Inflammatory macrophage (primary cell): Measurements from ENCODE around the gene NAPB.

Experiments used
- DNase-seq, 2 donors: peaks; one replicate each; pipeline ENCODE4 v3.0.0-alpha.2; 2020 to 2022

The NAPB gene

DNA sequence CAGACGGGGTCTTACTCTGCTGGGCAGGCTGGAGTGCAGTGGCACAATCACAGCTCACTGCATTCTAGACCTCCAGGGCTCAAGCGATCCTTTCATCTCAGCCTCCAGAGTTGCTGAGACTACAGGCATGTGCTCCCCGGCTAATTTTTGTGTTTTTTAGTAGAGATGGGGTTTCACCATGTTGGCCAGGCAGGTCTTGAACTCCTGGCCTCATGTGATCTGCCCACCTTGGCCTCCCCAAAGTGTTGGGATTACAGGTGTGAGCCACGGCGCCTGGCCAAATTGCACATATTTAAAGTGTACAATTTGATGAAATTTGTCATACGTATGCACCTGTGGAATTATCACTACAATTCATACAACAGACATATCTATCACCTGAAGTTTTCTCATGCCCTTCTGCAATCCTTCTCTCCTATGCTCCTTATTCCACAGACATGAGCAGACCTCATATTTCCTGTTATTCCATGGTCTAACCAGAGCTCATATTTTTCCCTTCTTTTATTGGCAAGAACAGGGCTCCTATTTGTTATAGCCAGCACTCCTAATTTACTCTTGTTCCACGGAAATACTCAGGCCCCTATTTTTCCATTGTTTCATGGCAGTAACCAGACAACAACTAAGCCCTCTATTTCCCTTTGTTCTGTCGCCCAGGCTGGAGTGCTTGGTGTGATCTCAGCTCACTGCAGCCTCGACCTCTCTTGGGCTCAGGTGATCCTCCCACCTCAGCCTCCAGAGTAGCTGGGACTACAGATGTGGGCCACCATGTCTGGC, 16.0 kb upstream of the NAPB start:
- DNase-seq = no peak

DNA sequence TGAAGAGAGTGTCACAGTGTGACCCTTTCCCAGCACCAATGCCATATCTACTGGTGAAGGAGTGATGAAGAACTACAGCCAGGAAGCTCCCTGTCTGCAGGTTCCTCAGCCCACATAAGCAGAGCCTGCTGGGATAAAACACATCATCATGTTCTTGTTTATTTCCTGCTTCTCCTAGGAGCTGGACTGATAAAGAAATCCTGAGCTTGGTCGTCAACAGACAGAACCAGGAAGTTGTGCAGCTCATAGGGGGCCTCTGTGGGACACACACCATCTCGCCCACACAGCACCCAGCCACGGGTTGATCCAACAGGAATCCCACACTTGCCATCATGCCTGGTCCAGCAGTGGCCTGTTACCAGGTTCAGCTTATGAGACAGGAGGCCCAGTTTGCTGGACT, 15.4 kb upstream of the NAPB start:
- peak; percentile 5 to 34 for DNase-seq

DNA sequence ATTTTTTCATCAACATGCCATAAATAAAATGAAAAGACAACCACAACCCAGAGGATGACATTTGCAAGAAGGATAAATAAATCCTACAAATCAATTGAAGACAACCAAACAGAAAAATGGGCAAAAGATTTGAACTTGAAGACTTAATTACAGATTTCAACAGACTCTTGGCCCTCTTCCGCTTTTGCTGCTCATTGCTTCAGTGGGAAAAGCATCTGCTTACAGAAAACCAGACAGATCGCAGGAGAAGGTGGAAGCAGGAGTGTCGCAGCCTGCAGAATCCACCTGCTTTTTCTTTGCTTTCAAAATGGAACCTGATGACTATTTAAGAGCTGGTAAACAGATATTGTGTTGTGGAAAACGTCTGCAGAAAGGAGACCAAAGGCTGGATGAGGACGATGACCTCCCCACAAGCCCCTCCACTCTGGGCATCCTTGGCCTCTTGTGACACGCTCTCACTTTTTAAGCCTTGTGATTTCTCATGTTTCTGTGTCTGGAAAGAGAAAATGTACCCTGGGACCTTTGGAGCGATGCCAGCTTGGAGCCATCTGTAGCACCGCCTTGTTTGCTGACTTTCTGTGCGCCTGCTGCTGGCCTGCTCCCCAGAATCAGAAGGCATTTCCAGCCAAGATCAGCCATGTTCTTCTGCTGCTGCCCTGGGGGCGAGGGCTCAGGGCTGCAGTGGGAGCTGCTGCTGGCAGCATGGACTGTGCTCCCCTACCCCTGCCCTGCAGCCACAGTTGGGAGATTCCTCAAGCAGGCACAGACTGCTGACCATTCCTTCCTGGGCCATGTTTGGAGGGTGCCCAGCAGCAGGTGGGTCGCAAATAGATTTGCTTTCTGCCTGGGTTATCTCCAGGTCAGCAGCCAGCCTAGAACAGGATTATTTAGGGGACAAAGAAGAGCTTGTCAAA, 14.6 kb upstream of the NAPB start:
- DNase-seq = no peak

- no peak for DNase-seq
These were observed 13.4 kb upstream of the NAPB start for GRCh38 chr20:23434521-23435313.

- DNase-seq = no peak
These were observed 12.3 kb upstream of the NAPB start for GRCh38 chr20:23433628-23434027.

DNA sequence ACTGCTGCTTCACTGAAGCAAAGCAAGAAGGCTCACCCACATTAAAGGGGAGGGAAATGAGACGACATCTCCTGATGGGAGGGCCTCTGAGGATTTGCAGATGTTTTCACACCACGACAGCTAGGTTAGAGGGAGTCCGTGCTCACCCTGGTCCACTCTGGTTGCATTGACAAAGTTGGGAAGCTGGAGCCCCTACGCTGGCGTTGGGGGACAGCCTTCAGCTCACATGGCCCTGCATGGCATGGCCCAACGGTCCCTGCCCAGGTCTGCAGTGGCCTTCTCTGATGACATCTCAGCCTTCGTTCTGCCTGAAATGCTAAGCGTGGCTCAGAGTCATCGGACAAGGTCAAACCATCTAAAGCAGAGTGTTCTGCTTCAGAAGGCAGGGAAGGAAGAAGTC, 3.8 kb upstream of the NAPB start:
- DNase-seq = no peak

- DNase-seq = peak; percentile 11 to 24
These were observed 1.0 kb downstream of the NAPB start for GRCh38 chr20:23419995-23420901.

GRCh38 chr20:23419657-23419994, 1.7 kb downstream of the NAPB start:
- DNase-seq = peak in 1 of 2 donors; percentile 4

DNA sequence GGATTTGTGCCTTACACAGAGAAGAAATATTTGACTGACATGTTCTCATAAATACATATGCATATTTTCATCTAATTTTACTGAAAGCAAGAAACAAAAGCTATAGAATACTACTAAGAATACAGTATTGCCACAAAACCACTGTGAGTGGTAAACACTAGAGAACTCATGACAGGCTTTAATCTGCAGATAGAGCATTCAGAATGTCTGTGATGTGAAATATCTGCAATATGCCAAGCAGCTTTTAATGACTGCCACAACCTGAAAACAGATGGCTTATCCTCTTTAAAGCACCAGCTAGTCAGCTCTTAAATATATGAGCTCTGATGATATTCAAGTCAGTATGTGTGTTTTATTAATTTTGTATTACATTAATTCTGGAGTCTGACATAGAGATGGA, 3.4 kb downstream of the NAPB start:
- DNase-seq = no peak

DNA sequence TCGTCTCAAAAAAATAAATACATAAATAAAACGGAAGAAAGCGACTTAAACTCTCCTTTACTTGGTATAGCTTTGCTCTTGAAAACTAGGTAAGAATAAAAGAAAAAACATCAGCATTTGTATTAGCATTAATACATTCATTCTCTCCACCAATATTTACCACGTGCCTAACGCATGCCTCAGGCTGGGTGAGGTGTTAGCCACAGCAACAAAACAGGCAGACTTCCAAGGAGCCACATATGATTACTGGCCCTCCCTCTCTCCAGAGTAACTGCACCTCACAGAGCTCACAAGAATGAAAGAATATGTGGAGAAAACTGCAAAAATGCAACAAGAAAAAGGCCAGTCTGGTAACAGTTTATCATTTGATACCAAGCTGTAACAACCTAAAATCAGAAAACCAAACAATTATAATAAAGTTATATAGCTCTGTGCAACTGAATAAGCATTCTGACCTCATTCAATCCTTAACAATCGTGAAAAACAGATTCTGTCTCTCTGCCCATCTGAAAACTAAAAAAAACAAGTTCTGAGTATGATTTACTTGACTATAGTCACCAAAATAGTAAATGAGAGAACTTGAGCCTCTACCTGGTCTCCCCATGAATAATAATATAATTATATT, 5.2 kb downstream of the NAPB start:
- DNase-seq = no peak

DNA sequence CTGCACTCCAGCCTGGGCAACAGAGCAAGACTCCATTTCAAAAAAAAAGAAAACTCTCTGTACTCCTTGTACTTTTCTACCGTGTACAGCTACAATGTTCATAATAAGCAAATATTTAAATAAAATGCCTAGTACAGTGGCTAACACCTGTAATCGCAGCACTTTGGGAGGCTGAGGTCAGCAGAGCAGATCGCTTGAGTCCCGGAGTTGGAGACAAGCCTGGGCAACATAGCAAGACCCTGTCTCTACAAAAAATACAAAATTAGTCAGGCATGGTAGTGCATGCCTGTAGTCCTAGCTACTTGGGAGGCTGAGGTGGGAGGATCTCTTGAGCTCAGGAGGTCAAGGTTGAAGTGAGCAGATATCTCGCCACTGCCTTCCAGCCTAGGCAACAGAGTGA, 5.7 kb downstream of the NAPB start:
- no peak for DNase-seq

- DNase-seq = no peak
These were observed 6.6 kb downstream of the NAPB start for GRCh38 chr20:23414526-23415188.

DNA sequence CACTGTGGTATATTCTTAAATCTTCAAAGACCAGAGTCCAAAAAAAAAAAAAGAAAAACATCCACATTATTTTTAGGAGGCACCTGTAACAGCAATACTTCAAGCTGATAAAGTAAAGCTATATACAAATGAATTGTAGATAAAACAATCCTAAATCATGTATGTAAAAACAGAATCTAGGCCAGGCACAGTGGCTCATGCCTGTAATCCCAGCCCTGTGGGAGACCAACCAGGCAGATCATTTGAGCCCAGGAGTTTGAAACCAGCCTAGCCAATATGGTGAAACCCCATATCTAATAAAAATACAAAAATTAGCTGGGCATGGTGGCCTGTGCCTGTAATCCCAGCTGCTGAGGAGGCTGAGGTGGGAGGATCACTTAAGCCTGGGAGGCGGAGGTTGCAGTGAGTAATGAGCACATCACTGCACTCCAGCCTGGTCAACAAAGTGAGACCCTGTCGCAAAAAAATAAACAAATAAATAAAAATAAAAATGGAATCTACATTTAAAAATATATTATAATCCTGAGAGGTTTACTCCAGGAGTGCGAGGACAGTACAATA, 7.3 kb downstream of the NAPB start:
- no peak for DNase-seq

DNA sequence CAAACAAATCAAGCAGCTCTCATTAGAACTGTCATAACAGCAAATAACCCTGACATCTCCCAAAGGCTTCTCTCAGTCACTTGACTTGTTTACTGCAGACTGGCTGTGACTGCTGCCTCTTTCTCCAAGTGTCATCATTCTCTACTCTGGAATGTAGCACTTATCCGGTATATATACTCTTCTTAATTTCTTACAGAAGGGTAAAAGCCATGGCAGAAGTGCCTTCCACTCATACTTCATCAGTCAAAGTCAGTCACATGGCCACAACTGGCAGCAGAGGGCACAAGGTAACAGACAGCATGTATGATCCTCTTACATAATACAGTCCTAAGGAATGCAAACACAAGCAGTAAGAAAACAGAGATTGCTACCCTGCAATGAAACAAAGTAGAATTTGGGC, 9.3 kb downstream of the NAPB start:
- peak in 1 of 2 donors; percentile 7 for DNase-seq

DNA sequence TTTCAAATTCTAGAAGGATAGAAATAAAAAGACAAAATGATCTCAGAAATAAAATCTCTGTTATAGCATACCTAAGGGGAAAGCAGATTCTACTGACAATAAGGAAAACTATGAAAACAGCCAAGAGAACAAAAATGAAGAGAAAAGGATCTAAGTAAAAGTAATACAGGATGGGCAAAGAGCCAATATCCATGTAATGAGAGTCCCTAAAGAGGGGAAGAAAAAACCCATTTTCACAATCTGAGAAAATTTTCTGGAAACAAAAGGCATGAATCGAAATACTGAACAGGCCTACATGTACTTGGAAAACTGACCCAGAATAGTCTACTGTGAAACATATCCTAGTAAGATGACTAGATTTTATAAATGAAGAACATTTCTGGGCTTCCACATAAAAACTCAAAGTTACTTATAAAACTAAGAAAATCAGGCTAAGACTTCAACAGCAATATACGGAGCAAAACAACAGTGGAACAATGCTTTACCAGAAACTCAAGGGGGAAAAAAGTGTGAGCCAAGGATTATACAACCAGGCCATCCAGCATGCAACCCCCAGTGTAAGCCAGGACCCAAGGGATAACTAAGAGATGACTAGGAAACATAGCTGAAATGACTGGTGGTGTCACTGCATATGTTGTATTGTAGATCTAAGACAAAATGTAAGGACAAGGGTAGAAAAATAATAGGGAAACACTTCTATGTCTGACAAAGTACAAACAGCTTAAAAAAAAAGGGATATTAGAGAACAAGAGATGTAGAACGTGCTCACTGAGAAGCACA, 10.2 kb downstream of the NAPB start:
- DNase-seq = no peak

- DNase-seq = no peak
These were observed 11.5 kb downstream of the NAPB start for GRCh38 chr20:23409800-23410199.

GRCh38 chr20:23408957-23409356, 12.3 kb downstream of the NAPB start:
- DNase-seq = no peak

DNA sequence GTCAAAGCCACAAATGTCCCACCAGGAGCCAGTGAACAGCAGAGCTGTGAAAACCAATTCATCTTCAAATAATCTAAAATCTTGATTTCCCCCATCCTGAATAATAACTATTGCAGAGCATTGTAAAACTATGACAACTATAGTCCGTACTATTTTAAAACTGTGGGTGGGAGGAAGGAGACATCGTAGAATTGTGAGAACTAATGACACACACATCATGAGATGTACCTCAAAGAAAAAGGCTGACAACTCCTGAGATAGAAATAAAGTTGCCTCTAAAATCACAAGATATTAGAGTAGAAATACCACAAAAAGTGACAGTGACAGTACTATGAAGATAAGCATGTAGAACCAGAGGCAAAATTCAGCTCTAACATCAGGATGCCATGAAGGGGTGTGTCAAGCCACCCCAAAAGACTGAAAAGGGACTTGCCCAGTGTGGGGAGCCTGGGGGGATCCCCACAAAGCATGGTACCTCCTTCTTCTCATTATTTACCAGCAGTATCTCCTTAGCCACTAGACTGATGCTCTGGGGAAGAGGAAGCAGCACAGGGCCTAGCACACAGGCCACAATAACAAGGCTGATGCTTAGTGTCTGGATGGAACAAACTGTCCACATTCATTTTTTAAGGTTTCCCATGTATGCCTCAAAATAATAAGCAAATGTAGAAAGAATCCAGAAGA, 13.4 kb downstream of the NAPB start:
- DNase-seq = peak; percentile 59 to 63

DNA sequence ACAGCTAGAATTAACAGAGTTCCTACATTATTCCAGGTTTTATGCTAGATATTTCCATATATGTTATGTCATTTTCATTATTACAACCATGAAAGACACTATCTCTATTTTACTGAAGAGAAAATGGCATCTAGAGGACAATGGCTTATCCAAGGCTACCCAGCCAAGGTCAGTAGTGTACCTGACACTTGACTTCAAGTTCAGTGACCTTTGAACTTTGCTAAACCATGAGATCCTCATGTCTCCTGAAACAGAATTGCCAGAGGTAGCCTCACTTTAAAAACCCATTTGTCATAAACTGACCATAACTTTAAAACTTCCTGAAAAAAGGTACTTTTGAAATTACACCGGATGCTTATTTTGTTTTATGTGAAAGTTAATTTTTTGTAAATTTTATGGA, 14.4 kb downstream of the NAPB start:
- DNase-seq = no peak
